Measurements from ENCODE around the gene KY. TPM values are rescaled to one million over a fixed set of nuclear protein-coding genes. Genes with fewer than 3 reads are reported as not detected.

The KY gene
- total RNA-seq, 1 donor from 2014 or later = 0.24 TPM

- Histone ChIP-seq H3K9me3 (no peaks in the 10 kb centered on the region), H3K4me3 (no peak overlapping the region), H3K27me3 (ENCODE audit: low read depth) (peaks cover 15% of the 10 kb centered on the region), H3K27ac (no peak overlapping the region), H3K4me1 (peaks cover 17% of the 10 kb centered on the region), H3K36me3 (no peaks in the 10 kb centered on the region)
- ATAC-seq = no peak
- no peak for TF ChIP-seq CTCF (IDR thresholded peaks at IDR 0.05)
- DNase-seq = no peak
- intact Hi-C loops (cut with DNase I) = no loop called here
Measured at GRCh38 chr3:134649106-134649705, 1.6 kb downstream of the KY start.

DNA sequence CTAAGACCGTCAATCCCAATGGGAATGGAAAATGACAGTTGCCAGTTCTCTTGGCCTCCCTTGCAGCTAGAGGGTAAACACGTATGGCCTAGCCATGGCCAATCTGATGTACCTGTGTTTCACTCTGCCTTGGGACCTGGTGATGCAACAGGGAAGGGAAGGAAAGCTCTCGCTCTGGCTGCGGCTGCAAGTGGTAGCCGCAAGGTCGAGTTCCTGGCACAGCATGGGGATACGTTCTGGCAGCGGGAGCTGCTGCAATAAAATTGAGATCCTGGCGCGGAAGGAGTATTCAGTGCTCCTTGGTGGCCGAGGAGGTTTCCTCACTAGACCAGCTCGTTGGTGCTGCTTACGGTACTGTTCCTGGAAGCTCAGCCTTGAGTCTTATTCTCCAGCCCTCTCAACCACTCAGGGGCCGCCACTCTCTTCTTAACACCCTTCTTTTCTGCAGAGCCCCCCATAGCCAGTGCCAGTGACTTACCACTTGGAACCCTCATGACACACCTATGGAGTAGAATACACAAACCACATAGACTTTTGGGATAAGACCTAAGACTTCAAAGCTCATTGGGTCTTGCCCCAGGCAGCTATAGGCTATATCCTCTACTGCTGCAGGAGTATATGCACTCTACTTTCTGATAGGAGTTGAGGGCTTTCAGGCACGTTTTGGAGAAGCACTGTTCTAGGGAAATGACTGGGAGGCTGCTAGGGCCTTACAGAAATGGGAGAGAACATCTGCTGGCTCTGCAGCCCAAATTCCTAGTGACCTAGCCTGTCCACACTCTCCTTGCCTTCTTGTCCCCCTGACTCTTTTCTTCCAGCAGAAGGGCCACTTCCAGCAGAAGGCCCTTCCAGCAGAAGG lies 2.7 kb downstream of the KY start:
- no peak overlapping the region for H3K4me3 ChIP-seq
- ATAC-seq = no peak
- no peak for DNase-seq
- no peak for TF ChIP-seq CTCF (IDR thresholded peaks at IDR 0.05)
- intact Hi-C loops (cut with DNase I) = no loop called here
- peaks cover 17% of the 10 kb centered on the region for H3K4me1 ChIP-seq
- H3K27ac ChIP-seq = no peak overlapping the region
- H3K36me3 ChIP-seq = no peaks in the 10 kb centered on the region
- peaks cover 15% of the 10 kb centered on the region for H3K27me3 ChIP-seq (ENCODE audit: low read depth)
- H3K9me3 ChIP-seq = no peaks in the 10 kb centered on the region

DNA sequence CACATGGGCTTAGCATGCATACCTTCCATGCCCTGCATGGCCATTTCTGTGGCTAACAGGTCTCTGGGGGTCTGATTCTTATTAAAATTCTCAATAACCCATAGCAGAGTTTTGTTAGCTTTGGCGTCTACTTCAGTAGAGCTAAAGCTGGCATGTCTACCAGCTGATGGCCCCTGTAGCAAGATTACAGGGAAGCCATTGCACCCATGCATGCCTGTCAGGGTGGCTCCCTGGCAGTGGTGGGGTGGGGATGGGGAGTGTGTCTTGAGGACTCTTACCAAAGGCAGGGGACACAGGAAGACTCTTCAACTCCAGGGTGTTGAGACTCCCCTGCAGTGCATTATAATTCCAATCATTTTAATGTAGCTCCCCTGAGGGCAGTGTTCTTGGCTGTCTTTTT lies 4.7 kb downstream of the KY start:
- no peak overlapping the region for H3K4me3 ChIP-seq
- H3K9me3 ChIP-seq = no peaks in the 10 kb centered on the region
- H3K27ac ChIP-seq = no peak overlapping the region
- TF ChIP-seq CTCF (IDR thresholded peaks at IDR 0.05) = no peak
- ATAC-seq (no peak), DNase-seq (no peak)
- intact Hi-C loops (cut with DNase I) = no loop called here
- H3K27me3 ChIP-seq (ENCODE audit: low read depth) = peaks cover 7% of the 10 kb centered on the region
- H3K36me3 ChIP-seq = no peaks in the 10 kb centered on the region
- H3K4me1 ChIP-seq = peaks cover 8% of the 10 kb centered on the region

DNA sequence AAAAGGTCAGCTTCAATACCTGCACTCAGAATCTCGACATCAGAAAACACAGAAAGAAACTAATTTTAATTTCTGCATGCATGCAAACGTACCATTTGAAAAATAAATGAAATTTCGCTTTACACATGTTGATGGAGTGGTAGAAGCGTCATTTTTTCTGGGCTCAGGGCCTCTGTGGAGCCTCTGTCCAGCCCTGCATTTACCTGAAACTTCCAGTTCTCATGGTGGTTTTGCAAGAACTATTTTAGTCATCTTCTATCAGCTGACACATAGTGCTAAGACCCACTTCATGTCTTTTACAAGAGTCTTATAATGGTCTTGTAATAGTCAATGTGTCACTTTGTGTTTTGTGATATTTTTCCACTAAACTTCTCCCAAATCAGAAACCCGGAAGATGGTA lies 5.3 kb downstream of the KY start:
- no peaks in the 10 kb centered on the region for H3K9me3 ChIP-seq
- no peak for DNase-seq
- intact Hi-C loops (cut with DNase I) = no loop called here
- no peaks in the 10 kb centered on the region for H3K36me3 ChIP-seq
- peaks cover 3% of the 10 kb centered on the region for H3K4me1 ChIP-seq
- no peak overlapping the region for H3K4me3 ChIP-seq
- peaks cover 4% of the 10 kb centered on the region for H3K27me3 ChIP-seq (ENCODE audit: low read depth)
- ATAC-seq = no peak
- TF ChIP-seq CTCF (IDR thresholded peaks at IDR 0.05) = no peak
- no peak overlapping the region for H3K27ac ChIP-seq

DNA sequence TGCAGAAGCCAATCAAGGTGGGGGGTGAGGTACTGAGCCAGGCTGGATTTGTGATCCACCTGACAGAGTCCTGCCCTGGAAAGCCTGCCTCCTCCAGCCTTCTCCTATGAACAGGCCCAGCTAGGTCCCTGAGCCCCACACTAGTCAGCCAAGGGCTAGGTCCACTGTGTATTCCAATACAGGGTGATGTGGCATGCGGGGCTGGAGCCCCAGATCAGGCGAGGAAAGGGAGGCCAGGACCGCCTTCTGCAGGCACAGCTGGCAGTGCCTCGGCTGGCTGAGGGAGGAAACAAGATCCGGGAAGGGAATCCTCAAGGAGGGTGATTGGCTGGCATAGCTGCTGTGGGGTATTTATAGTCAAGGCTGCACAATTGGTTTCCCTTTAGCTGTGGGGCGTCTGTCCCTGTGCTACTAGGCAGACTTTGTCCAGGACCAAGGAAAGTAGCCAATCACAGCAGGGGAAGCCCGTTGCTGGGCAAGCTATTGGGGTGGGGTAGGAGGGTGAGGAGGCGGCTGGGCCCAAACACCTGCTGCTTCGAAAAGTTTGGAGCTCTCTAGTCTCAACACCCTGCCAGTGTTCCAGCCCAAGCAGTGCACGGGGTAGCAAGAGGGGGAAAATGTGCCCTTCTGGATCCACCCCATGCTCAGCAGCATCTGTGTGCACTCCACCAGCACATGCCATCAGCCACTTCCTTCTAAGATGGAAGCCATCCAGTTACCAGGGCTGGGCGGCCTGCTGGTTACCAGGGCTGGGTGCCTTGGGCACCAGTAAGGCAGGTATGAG lies 5.9 kb downstream of the KY start:
- H3K4me1 ChIP-seq = no peaks in the 10 kb centered on the region
- no peaks in the 10 kb centered on the region for H3K9me3 ChIP-seq
- TF ChIP-seq CTCF (IDR thresholded peaks at IDR 0.05) = no peak
- no peak overlapping the region for H3K27ac ChIP-seq
- H3K4me3 ChIP-seq = no peak overlapping the region
- no peaks in the 10 kb centered on the region for H3K27me3 ChIP-seq (ENCODE audit: low read depth)
- ATAC-seq = no peak
- DNase-seq = no peak
- intact Hi-C loops (cut with DNase I) = no loop called here
- H3K36me3 ChIP-seq = no peaks in the 10 kb centered on the region

Measured in lower lobe of right lung (tissue), 2 donors.